Gastrocnemius medialis (tissue), 4 donors: ENCODE measurements around the gene NR1H2. TPM values are rescaled to one million over a fixed set of nuclear protein-coding genes. Genes with fewer than 3 reads are reported as not detected.

Source experiments
- ATAC-seq, 2 donors: fragments of 150-250 bp; one replicate each; pipeline ENCODE4 v1.9.1; 2016
- DNase-seq, 2 donors: peaks; one replicate each; pipeline ENCODE4 v3.0.0-alpha.2; 2019
- H3K27ac ChIP-seq, 4 donors: fragments of 200-600 bp; sonication (generic); 1 replicate in 1 of 4; 2 replicates in 3 of 4; pipeline ENCODE4 v1.5.1; 2016 to 2018; ENCODE audit warnings: mild to moderate bottlenecking in 2 of 4, moderate library complexity in 1 of 4
- H3K27me3 ChIP-seq, 3 donors: fragments of 200-600 bp; sonication (generic) in 2 of 3; 1 replicate in 1 of 3; 2 replicates in 2 of 3; pipeline versions ENCODE4 v1.5.1 to v1.6.0; 2016 to 2019; ENCODE audit warnings: mild to moderate bottlenecking in 1 of 3, moderate library complexity in 1 of 3
- H3K36me3 ChIP-seq, 2 donors: fragments of 200-600 bp; sonication (generic) in 1 of 2; one replicate each; pipeline ENCODE4 v1.5.1; 2017 to 2018
- H3K4me1 ChIP-seq, 2 donors: fragments of 200-600 bp; sonication (generic) in 1 of 2; one replicate each; pipeline ENCODE4 v1.5.1; 2016 to 2017; ENCODE audit warnings: mild to moderate bottlenecking in 2 of 2
- H3K4me3 ChIP-seq, 4 donors: fragments of 200-600 bp; sonication (generic) in 3 of 4; 1 replicate in 1 of 4; 2 replicates in 3 of 4; pipeline ENCODE4 v1.5.1; 2016 to 2019; ENCODE audit warnings: mild to moderate bottlenecking in 2 of 4
- H3K9me3 ChIP-seq, 3 donors: fragments of 200-600 bp; sonication (generic) in 2 of 3; 1 replicate in 1 of 3; 2 replicates in 2 of 3; pipeline ENCODE4 v1.5.1; 2016 to 2019
- CTCF ChIP-seq, 5 experiments: fragments of 450-650 bp in 3 of 5; fragments of 200-600 bp in 2 of 5; sonication (generic) in 2 of 5; IDR thresholded peaks in 4 of 5; conservative IDR thresholded peaks in 1 of 5; 1 replicate in 4 of 5; 2 replicates in 1 of 5; pipeline ENCODE4 v1.5.1; 2016 to 2019; ENCODE audit warnings: antibody characterized with exemption in 5 of 5, mild to moderate bottlenecking in 3 of 5, moderate library complexity in 3 of 5
- POLR2A ChIP-seq, 2 donors: fragments of 450-650 bp; IDR thresholded peaks; one replicate each; pipeline ENCODE4 v1.6.1; 2017; ENCODE audit warnings: antibody characterized with exemption in 2 of 2, mild to moderate bottlenecking in 2 of 2, moderate library complexity in 2 of 2
- in situ Hi-C, 4 donors: fragments of 200-750 bp; cut with MboI; loops; one replicate each; pipeline versions ENCODE4 v1.15.0 to v1.8.0; 2017; ENCODE audit warnings: low sequenced_read_pairs in 4 of 4
- intact Hi-C: fragments of 100-400 bp; cut with DNase I; formaldehyde crosslinking; loops from one replicate; pipeline ENCODE4 v1.15.1; 2023; ENCODE audit warnings: low total_unique reads
- total RNA-seq, 4 donors: library from RNA; depleted of rRNA; stranded (reverse); fragments of >200 nt; gene quantifications; one replicate each; pipeline versions ENCODE4 v1.1.0 to v1.2.3, GENCODE V29; 2016

NR1H2 gene
- total RNA-seq, 4 donors from 2014 or later = 155 to 232 (median 200) TPM

- Histone ChIP-seq H3K27ac (no peak overlapping the region), H3K4me1 (peaks cover 0 to 6% of the 10 kb centered on the region in 2 donors), H3K36me3 (no peaks in the 10 kb centered on the region), H3K9me3 (no peaks in the 10 kb centered on the region), H3K27me3 (no peaks in the 10 kb centered on the region), H3K4me3 (no peak overlapping the region)
- intact Hi-C loops (no loop called here), in situ Hi-C loops (loop anchor here in 3 of 4 donors (10.0 to 25.0 kb wide), 3 partner anchors 53 to 423 kb away; partner anchors contain the start of gene SPIB (in 2 of the 3))
- no peak for ATAC-seq
- no peak for DNase-seq
- TF ChIP-seq POLR2A (IDR thresholded peaks at IDR 0.05) (no peak), CTCF (IDR thresholded peaks at IDR 0.05 in 4 of 5, conservative IDR thresholded peaks at IDR 0.05 in 1 of 5) (no peak)
Observed at GRCh38 chr19:50361290-50362029, 14.8 kb upstream of the NR1H2 start.

DNA sequence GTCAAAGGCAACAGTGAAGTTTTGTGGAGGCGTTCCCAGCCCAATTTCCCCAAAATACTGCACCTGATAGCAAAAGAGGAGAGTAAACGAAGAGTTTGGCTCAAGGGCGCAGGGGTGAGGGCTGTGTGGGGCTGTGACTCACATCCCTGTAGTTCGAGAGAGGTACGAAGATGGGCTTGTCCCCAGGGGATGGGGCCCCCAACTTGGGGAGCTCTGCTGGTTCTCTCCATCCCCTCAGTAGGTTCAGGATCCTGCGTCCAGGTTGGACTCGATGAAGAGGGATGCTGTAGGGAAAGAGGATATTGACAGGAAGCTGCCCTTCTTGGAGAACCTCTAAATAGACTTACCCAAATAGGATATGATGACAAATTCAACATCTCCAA is 14.2 kb upstream of the NR1H2 start:
- Histone ChIP-seq H3K9me3 (no peaks in the 10 kb centered on the region), H3K36me3 (no peaks in the 10 kb centered on the region), H3K27me3 (no peaks in the 10 kb centered on the region), H3K4me1 (peaks cover 0 to 6% of the 10 kb centered on the region in 2 donors), H3K27ac (no peak overlapping the region), H3K4me3 (no peak overlapping the region)
- no peak for DNase-seq
- intact Hi-C loops = no loop called here
- TF ChIP-seq CTCF (IDR thresholded peaks at IDR 0.05 in 4 of 5, conservative IDR thresholded peaks at IDR 0.05 in 1 of 5) (no peak), POLR2A (IDR thresholded peaks at IDR 0.05) (no peak)
- no peak for ATAC-seq
- in situ Hi-C loops = loop anchor here in 3 of 4 donors (10.0 to 25.0 kb wide), 3 partner anchors 53 to 423 kb away; partner anchors contain the start of gene SPIB (in 2 of the 3)

DNA sequence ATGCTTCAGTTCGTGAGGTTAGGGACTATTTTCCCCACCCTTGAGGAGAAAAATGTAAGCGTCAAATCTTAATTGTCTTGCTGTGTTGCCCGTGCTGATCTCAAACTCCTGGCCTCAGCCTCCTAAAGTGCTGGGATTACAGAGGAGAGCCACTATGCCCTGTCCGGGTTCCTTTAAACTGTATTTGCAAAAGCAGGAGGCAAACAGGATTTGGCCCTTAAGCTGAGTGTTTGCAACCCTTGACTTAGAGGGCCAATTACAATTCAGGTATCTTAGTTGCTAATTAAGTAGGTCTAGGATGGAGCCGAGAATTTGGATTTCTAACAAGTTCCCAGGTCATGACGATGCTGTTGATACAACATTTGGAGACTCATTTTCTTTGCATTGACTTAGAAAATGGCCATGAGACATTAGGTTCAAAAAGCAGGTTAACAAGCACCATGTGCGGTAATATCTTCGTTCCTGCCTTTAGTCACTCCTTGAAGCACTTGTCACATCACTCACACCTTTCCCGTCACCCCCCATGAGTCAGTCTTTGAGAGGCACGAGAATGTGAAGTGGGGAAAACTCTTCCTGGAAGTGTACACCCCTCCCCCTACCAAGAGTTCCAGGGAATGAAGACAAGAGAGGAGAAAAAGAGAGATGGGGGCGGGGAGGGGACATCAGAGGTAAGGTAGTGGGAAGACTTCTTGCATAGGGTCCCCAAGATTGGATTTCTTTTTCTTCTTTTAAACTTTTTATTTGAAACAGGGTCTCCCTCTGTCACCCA is 13.4 kb upstream of the NR1H2 start:
- no peak for TF ChIP-seq POLR2A (IDR thresholded peaks at IDR 0.05)
- no peak for TF ChIP-seq CTCF (IDR thresholded peaks at IDR 0.05 in 4 of 5, conservative IDR thresholded peaks at IDR 0.05 in 1 of 5)
- no peaks in the 10 kb centered on the region for H3K36me3 ChIP-seq
- in situ Hi-C loops = loop anchor here in 3 of 4 donors (10.0 to 25.0 kb wide), 3 partner anchors 52 to 422 kb away; partner anchors contain the start of gene SPIB (in 2 of the 3)
- intact Hi-C loops = no loop called here
- no peaks in the 10 kb centered on the region for H3K27me3 ChIP-seq
- no peaks in the 10 kb centered on the region for H3K9me3 ChIP-seq
- peaks cover 0 to 6% of the 10 kb centered on the region in 2 donors for H3K4me1 ChIP-seq
- no peak overlapping the region for H3K27ac ChIP-seq
- no peak for DNase-seq
- no peak overlapping the region for H3K4me3 ChIP-seq
- no peak for ATAC-seq

DNA sequence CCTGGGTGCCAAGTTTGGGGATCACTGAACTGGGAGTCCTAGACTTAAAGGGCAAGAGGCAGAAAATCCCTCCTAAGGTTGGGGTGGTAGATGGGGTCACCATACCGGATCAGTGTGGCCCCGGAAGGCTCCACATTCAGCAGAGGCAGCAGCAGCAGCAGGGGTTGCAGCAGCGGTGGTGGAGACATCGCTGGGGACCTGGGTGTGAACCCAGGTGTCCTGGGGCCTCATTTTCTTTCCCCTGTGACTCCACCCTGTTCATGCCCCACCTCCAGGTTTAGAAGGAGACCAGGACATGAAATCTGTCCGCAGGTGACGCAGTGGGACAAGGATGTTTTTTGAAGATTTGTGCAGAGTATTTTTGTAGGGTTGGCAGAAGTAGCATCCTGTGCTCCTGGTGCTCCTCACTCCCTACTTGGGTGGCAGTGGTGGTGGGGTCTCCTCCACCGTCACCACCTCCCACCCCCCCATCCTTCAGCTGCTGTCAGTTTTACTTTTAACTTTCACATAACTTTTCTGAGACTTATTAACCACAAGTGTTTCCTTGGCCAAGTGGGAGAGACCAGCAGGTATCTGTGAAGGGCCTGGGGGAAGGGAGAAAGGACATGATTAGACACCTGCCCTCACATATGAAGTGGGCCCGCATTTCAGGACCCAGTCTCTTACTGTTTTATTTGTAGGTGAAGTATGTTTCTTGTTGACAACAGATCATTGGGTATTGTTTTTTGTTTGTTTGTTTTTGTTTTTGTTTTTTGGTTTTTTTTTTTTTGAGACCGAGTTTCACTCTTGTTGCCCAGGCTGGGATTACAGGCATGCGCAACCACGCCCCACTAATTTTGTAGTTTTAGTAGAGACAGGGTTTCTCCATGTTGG is 10.6 kb upstream of the NR1H2 start, which contains the start of gene NAPSA:
NAPSA (minus strand) TSS at position 206 of the 873 bp plus-strand sequence; CDS start at position 188, 18 bp downstream.
- Histone ChIP-seq H3K27me3 (no peaks in the 10 kb centered on the region), H3K4me1 (peaks cover 0 to 3% of the 10 kb centered on the region in 2 donors), H3K9me3 (no peaks in the 10 kb centered on the region), H3K27ac (no peak within 1 kb of the TSS), H3K4me3 (no peak within 1 kb of the TSS), H3K36me3 (no peaks in the 10 kb centered on the region)
- DNase-seq (no peak), ATAC-seq (no peak)
- intact Hi-C loops = no loop called here
- in situ Hi-C loops = loop anchor here (5.0 to 25.0 kb wide), 4 partner anchors 49 to 419 kb away; partner anchors contain the start of gene SPIB (in 2 of the 4)
- TF ChIP-seq CTCF (IDR thresholded peaks at IDR 0.05 in 4 of 5, conservative IDR thresholded peaks at IDR 0.05 in 1 of 5) = no peak
- no peak for TF ChIP-seq POLR2A (IDR thresholded peaks at IDR 0.05)
